ENCODE results near the gene F13B.

- TF ChIP-seq CTCF (IDR thresholded peaks at IDR 0.05) (no peak), POLR2A (IDR thresholded peaks at IDR 0.05) (no peak), EP300 (IDR thresholded peaks at IDR 0.05) (no peak)
These were observed at the start of gene F13B for GRCh38 chr1:197066719-197067456.

Data from tibial nerve (tissue), 4 donors.